HG03159 (cell line): ENCODE results near the gene CCDC148.
A peak's percentile ranks its signal among the peaks of the same experiment; 100 is the strongest.

ENCODE experiments used
- ATAC-seq: cut with Tn5 transposase; IDR thresholded peaks from one replicate; pipeline ENCODE4 v1.9.1; 2021; ENCODE audit warnings: mild to moderate bottlenecking, moderate library complexity; ENCODE audit not compliant: unreplicated experiment

Gene CCDC148

DNA sequence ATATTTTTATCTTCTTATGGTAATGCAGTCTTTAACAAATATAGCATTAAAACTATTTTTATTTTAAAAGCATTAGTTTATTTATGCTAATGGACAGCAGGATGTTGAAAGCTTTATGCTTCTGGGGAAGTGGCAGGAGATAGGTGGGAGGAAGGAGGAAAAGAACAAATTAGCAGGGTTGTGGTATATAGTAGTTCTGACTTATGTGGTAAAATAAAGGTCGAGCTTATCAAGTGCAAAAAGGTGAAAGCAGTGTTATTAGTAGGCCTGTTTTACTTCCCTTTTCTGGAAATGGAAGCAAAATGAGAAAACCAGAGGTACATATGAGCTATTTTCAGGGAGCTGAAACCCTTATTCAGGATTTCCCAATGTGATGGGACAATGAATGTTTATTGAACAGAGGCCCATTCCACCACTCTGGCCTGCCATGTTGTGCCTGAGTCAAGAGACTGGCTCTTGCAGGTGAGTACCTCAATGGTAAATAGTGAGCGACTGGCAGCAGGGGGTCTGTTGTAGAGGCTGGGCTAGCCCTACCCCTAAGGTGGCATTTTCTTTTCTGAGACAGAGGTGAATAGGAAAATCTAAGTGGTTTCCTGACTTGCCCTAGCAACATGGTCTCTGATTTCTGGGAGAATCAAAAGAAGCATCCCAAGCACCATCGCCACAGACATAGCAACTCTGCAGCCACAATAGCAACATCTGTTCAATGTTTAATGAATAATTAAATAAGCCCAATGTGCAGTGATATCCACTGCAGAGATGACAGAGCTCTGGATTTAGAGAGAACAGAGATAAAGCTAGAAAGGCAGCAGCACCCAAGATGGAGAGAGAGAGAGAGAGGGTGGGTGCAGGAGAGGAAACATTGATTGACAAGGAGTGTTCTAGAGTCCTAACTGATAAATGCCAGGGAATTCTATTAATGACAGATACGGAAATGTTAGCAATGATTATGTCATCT lies 235.2 kb downstream of the CCDC148 start:
- no peak for ATAC-seq

DNA sequence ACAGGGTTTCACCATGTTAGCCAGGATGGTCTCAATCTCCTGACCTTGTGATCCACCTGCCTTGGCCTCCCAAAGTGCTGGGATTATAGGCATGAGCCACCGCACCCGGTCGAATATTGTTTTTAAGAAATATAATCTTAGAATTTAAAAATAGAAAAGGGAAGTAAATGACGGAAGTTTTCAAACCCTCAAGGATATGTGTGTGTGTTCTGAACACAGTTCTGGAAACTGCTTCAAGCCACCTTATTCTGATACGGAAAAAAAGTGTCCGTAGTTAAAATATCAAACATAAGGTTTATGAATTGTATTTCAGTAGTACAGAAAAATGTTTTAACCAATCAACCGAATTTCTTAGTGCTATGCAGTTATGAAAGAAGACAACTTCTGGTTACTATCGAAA lies 239.0 kb downstream of the CCDC148 start:
- no peak for ATAC-seq

DNA sequence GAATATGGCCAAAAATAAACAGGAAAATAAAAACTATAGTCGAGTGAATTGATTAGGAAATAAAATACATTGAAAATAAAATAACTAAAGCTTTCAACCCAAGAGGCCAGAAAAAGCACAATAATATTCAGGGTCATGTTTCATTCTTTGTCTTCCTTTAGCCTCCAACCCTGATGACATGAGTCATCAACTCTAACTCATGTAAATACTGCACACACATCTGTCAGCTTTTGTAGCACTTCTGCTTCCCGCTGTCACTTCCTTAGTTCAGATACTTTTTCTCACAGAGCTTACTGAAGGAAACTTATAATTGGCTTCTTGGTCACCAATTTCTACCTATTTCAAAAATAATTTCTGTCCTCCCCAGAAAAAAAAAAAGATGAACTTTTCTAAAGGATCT lies 242.1 kb downstream of the CCDC148 start:
- ATAC-seq, result peak; percentile 94

DNA sequence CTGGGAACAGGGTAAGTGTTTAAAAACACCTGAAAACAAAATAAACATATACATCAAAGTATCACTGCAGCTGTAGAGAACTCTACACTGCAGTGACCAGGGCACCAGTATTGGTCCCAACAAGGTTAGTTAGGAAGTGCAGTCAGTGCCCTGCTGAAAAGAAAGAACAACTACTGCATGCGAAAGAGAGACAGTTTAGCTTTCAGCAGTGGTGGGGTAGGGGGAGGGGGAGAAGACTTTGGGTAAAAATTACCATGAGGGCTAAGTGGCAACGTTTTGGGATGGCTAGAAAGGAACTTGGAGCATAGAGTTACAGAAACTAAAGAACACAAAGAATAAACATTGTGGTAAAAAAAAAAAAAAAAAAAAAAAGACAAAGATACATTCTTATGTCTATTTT lies 242.8 kb downstream of the CCDC148 start:
- no peak for ATAC-seq

DNA sequence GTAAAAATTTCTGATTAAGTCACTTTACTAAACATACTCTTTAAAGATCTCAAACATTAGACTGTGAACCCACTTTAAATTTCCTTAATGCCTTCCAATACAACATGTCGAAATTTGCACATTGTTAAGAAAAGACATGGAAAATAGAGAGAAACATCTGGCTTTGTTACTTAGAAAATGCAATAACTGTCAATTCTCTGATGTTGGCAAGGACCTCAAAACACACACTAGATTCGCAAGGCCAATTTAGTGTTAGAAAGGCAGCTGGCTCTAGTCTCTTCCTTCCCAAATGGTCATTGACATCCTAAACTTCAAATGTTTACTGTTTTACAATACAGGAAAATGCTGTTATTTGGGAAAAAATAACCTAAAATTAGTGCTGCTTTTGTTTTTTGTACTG lies 244.3 kb downstream of the CCDC148 start:
- ATAC-seq, result no peak

DNA sequence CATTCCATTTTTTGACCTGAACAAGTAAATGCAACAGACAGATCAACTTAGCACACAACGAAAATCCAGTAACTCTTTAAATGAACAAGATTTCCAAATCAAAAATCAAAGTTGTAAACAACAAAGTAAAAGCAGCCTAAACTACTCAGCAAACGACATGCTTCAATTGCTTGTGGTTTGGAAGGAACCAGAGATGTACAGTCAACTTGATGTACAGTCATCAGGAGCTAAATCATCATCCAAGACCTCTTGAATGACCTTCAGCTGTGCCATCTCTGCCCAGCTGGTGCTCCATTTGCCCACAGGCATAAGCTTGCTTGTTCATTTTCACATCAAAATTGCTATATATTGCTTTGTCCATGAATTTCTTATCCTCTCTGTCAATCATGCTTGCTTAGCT lies 245.1 kb downstream of the CCDC148 start:
- ATAC-seq, result no peak

DNA sequence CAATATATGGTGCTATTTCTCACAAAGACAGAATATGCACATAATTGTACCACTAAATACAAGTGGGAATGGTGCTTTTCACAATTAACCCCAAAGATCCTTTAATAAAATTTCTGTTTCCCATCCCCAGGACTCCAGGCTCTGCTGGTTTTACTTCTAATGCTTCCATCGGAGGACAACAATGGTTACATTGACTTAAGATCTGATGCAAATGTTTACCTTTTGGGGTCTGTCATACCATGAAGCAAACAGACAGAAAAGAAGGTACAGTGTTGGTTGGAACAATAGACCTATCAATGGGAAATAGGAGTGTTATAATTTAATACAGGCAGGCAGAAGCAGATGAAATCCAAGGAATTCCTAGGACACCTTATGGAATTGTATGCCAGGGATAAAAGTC lies 249.2 kb downstream of the CCDC148 start:
- ATAC-seq, result no peak

DNA sequence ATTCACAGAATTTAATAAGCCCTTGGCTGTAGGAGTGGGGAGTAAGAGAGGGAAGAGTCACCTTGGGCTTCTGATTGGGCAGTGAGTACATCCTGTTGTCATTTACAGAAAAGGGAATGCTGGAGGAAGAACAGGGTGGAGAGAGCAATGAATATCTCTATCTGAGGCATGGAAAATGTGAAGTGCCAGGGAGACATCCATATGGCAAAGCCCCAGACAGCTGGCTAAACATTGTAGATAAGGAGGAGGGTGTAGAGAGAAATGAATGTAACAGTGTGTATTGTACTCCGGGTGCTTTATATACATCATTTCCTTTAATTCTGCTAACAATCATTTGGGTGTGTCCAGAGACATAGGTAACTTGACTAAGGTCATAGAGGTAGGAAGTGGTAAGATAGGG lies 251.3 kb downstream of the CCDC148 start:
- no peak for ATAC-seq

DNA sequence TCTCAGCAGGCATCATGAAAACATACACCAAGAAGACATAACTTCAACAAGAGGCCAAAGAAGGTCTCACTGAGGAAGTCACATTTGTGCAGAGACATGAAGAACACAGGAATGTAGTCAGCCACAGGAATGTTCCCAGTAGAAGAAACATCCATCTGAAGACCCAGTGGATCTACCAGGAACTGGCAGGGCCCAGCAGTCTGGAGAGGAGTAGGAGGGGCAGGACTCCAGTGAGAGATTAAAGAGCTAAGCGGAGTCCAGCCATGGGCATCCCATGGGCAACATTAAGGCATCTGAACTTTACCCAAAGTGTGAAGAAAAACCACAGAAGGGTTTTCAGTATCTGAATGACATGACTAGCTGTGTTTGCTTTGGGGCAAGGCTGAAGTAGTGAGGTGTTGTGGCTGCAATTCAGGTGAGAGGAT lies 251.8 kb downstream of the CCDC148 start:
- ATAC-seq, result peak; percentile 51

DNA sequence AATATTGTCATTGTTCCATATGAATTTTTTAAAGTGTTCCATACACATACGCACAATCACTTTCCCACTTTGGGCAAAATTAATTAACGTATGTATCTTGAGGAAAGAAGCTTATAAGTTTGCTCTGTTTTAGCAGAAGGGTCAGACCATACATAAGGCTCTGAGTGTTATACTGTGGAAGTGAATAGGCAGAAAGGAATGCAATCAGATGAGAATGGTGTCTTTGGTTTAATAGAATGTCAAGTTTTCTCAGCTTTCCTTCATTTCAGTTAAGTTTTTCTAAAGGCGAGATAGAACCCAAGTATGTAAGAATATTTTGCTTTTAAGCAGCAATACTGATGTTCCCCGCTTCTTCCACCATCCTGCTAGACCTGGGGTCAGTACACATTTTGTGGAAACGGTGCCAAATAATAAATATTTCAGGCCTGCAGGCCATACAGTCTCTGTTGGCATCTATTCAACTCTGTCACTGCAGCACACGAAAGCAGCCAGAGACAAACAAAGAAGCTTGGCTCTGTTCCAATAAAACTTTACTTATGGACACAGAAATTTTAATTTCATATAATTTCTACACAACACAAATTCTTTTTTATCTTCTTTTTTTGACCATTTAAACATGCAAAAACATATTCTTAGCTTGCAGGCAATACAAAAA lies 254.3 kb downstream of the CCDC148 start:
- no peak for ATAC-seq

DNA sequence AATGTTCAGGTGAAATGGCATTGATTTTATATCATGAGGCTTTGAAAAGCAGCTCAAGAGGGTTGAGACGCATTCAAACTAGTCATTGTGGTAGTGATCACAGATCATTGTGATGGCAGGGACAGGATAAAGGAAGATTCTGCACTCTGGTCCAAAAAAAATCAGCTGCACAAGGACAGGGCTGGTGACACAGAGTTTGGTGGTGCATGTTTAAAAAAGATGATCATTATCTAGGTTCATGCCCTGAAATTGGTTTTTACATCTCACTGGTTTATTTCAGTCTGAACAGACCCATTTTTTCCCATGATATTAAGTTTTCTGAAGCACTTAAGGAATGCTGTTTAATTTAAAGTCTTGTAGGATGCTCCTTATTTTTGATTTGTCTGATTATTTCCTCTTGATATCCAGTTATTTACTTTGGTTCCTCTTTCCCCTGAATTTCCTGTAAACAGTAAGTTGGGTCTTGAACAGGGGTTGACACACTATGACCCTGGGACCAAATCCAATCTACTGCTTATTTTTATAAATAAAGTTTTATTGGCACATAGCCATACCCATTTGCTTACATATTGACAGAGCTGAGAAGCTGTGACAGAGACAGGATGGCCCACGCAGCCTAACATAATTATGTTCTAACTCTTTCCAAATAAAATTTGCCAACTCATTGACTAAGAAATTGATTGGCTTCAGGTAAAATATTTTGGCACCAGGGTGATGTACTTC lies 256.5 kb downstream of the CCDC148 start:
- no peak for ATAC-seq

DNA sequence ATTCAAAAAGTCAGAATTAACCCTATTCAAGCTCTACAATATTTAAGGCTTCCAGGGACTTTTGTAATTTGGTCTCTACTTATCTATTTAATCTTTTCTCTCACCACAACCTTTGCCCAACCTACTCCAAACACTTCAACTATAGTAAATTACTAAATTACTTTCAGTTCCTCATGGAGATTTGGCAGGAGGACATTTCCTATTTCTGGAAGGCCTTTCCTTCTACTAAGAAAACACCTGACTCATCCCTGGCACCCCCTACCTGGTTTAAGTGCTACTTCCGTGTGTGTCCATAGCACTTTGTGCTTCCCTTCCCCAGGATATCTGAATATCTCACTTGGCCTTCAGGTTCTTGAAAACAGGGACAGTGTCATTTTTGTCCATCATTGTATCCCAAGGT lies 258.6 kb downstream of the CCDC148 start:
- no peak for ATAC-seq

DNA sequence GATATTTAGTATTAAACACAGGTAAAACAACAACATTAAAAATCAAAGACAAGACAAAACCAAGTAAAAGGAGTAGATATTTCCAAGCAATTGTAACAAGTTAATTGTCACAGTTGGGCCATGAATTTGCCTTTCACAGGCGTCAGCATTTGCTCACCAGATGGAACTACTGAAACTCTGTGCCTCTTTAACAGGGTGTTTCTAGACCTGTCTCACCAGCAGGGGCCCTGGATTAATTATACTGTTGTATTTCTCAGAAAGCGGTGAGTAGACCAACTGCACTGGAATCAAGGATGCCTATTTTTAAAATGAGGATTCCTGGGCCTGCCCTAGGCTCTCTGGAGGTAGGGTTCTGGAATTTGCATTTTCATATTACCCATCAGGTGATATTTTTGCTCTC lies 262.3 kb downstream of the CCDC148 start:
- no peak for ATAC-seq

DNA sequence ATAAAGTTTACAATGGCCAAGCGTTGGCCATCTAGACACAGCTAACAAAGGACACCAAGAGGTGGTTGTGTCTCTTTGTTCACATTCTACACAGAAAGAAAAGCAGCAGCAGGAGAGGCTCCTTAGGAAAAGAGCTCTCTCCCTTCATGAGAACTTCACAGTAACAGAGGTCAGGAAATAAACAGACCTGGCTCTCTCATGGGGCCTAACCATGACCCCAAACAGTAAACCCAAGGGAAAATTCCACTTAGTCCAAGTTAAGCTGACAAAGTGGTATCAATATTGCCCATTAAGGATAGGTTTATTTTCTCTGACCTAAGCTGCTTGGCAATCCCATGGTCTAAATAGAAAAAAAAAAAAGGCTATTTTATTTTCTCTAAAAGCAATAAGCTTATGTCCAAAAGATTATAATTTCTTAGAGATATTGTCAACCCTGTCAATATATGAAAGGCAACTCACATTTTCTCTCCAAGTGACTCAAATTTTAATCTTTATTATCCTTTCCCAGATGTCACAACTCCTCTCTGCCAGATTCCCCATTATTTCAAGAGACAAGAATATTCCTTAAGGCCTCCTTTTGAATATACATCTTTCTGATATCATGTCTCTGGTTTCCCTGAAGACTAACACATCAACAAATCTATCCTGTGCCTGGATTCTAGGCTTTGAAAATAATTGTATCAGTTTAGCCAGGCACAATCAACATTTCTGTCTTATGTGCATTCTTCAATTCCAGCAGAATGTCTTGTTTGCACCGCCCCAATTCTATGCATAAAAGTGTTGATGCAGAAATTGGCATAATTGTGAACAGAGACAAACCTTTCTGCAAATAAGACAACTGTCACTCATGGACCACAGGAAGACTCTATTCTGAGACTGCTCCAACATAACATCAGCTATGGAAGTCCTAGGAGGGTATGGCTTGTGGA lies 263.8 kb downstream of the CCDC148 start:
- no peak for ATAC-seq

DNA sequence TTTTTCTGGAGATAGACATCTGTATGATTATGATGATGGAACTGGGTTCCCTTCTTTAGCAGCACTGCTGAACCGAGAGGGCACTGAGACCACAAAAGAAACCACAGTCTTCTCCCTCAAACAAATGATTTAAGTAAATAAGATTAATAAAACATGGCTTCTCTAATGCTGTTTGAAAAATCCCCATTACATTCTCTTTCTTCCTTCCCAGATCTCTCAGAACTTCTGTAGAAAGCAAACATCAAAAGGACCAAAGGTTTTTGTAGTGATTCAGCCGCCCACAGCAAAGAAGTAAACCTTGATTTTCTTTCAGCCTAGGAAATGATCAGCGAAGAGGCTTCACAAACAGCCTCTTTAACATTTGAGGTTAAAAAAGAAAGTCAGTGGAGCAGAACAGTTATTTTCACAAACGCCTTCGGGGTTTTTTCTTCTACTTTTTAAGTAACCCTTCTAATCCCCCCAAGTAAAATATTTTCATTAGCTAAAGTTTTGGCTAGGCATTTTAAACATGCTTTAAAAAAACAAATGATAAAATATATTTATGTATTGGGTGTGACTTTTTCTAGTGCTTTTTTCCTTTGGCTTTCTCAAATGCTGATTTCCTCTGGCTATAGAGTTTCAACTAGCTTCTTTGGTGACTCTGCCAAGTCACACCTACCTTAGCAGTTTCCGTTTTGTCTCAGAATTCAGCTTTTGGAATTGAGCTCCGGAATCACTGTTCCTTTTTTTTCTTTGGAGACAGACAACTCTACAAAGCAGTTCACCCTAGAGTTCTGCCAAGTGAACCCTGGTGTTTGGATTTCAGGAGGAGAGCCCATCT lies 265.3 kb downstream of the CCDC148 start:
- peak; percentile 87 for ATAC-seq

DNA sequence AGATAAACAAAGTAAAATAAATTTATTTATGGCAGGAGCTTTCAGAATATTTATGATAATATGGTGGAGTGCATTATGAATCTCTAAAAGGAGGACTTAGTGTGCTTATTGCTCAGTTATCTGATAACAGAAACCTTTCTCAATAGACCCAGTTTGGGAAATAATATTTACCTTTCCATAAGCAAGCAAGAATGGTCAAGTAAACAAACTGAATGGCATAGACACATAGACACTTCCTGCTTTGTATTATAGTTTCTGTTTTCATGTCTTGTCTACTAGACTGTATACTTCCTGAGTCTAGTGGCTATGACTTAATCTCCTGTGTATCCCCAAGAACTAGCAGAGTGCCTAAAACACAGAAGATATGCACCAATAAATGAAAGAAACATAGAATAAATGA lies 267.0 kb downstream of the CCDC148 start:
- ATAC-seq, result peak; percentile 54

DNA sequence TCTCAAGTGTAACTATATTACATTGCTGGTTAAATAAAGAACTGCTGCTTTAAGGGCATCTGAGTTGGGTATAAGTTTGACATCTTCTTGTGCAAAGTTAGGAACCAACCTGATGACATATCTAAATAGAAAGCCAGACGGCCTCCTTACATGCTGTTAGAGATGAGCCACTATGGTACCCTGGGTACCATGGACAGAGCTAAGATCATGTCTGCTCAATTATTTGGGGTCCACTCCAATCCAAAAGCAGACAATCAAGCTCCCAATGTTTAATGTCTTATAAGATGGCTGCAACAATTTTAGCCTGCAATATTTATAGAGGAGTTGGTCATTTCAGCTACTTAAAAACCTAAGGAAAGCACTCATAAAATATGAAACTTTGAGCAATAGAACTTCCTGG lies 268.6 kb downstream of the CCDC148 start:
- ATAC-seq, result no peak

DNA sequence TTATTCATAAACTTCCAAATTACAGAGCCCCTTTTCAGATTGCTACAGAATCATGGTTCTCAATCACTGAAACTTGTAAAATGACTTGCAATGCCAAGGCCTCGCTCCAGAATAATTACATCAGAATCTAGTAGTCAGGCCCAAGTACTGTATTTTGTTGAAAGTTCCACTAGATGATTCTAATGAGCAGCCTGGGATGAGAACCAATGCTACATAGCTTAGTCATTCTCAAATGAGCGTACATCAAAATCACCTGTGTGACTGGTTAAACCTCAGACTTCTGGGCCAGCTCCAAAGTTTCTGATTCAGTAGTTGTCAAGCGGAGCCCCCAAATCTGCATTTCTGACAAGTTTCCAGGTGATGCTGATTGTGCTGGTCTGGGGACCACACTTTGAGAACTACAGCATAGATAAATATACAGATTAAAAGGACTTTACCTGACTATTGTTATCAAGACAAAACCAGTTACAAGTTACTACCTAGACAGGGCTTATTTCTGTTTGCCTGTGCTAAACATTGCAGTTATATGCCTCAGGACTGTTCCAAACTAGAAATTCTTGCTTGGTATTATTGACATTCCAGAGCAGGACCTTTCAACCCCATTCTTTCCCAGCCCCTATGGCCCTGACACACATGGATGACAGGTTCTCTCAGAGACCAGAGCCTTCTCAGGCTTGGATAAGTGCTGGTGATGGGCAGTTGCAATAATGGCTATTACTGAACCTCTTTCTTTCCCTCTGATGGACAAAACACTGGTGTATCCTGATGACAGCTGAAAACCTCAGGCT lies 271.8 kb downstream of the CCDC148 start:
- no peak for ATAC-seq

DNA sequence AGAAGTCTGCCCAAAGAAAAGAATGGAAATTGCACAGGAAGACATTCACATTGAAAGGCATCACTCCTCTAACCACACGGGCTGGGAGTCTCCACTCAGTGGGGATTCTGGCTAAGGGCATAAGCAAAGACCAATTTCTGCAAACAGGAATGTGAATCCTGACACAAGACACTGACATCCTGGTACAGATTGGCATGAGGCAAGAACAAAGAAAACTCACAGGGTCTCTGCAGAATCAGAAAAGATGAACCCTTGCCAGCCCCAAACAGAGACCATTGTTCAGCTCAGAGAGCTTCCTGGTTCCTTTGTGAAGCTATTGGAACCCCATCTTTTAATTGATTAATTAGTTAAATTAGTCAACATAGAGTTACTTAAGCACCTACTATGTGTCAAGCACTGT lies 272.6 kb downstream of the CCDC148 start:
- no peak for ATAC-seq
